HepG2 (cell line): ENCODE data around the gene NEDD8.

ENCODE experiments used
- BHLHE40 ChIP-seq: IDR thresholded peaks from 2 replicates; pipeline ENCODE4 v1.6.1; 2011; ENCODE audit warnings: low read length, improper control_type of control experiment
- ESRRA ChIP-seq: sonication (generic); formaldehyde crosslinking; IDR thresholded peaks from 2 replicates; pipeline ENCODE4 v1.5.1; 2020; ENCODE audit warnings: mild to moderate bottlenecking, low read depth, missing genetic modification reagents
- JUNB ChIP-seq: sonication (generic); formaldehyde crosslinking; IDR thresholded peaks from 2 replicates; pipeline ENCODE4 v1.8.0; 2022; ENCODE audit warnings: missing genetic modification reagents, mild to moderate bottlenecking, borderline replicate concordance
- KAT8 ChIP-seq: IDR thresholded peaks from 2 replicates; pipeline ENCODE4 v1.6.1; 2016; ENCODE audit warnings: missing genetic modification reagents, missing compliant biosample characterization
- KDM1A ChIP-seq: IDR thresholded peaks from 2 replicates; pipeline ENCODE4 v1.6.1; 2016; ENCODE audit warnings: missing compliant biosample characterization
- ZNF446 ChIP-seq: sonication (generic); formaldehyde crosslinking; IDR thresholded peaks from 2 replicates; pipeline ENCODE4 v1.5.0; 2020; ENCODE audit warnings: mild to moderate bottlenecking, missing genetic modification reagents
- TF ChIP-seq, protein P1 (sequence below): IDR thresholded peaks from 2 replicates; pipeline ENCODE4 v1.6.1; 2016; ENCODE audit warnings: low read depth, borderline replicate concordance
- TF ChIP-seq, protein P2 (sequence below): sonication (generic); formaldehyde crosslinking; IDR thresholded peaks from 2 replicates; pipeline ENCODE4 v1.5.0; 2020; ENCODE audit warnings: mild to moderate bottlenecking, missing genetic modification reagents, moderate library complexity

DNA sequence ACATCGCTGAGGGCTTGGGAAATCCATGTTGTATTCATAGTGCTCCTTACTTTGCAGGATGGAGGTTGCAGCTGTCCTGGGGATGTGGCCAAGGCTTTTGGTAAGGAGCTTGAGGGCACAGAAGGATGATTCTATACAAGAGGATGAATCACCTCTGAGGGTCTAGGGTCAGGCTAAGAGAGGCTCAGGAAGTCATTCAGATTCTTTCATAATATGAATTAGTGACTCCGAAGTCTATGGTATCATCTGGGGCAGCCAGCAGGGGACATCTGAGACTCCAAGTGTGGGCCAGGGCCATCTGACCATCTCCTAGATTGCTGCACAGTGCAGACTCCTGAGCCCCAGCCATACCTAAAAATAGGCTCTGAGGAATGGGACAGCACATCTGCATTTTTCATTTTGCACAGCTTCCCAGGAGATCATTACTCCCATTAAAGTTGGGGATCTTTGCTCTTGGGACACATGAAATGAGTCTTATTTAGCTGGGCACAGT, 5.3 kb upstream of the NEDD8 start:
- TF ChIP-seq ESRRA (CRISPR knock-in tag): no peak
- TF ChIP-seq, protein P1, sequence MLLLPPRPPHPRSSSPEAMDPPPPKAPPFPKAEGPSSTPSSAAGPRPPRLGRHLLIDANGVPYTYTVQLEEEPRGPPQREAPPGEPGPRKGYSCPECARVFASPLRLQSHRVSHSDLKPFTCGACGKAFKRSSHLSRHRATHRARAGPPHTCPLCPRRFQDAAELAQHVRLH (CRISPR knock-in tag): no peak
- TF ChIP-seq, protein P2, sequence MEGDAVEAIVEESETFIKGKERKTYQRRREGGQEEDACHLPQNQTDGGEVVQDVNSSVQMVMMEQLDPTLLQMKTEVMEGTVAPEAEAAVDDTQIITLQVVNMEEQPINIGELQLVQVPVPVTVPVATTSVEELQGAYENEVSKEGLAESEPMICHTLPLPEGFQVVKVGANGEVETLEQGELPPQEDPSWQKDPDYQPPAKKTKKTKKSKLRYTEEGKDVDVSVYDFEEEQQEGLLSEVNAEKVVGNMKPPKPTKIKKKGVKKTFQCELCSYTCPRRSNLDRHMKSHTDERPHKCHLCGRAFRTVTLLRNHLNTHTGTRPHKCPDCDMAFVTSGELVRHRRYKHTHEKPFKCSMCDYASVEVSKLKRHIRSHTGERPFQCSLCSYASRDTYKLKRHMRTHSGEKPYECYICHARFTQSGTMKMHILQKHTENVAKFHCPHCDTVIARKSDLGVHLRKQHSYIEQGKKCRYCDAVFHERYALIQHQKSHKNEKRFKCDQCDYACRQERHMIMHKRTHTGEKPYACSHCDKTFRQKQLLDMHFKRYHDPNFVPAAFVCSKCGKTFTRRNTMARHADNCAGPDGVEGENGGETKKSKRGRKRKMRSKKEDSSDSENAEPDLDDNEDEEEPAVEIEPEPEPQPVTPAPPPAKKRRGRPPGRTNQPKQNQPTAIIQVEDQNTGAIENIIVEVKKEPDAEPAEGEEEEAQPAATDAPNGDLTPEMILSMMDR (CRISPR knock-in tag): no peak
- no peak for TF ChIP-seq ZNF446 (CRISPR knock-in tag)
- TF ChIP-seq JUNB (CRISPR knock-in tag): no peak
- TF ChIP-seq KDM1A: no peak
- TF ChIP-seq KAT8 (CRISPR knock-in tag): no peak
- TF ChIP-seq BHLHE40: no peak
